Activated T-cell treated with anti-CD3 and anti-CD28 coated beads for 4 hours (primary cell): ENCODE measurements around the gene OSBPL1A.

ENCODE experiments used
- DNase-seq: peaks from one replicate; pipeline ENCODE4 v3.0.0-alpha.2; 2020

OSBPL1A gene

GRCh38 chr18:24208270-24209035 lies 189.2 kb downstream of the OSBPL1A start:
- no peak for DNase-seq

GRCh38 chr18:24204904-24205303 lies 192.7 kb downstream of the OSBPL1A start:
- no peak for DNase-seq

- DNase-seq = no peak
Observed at GRCh38 chr18:24201699-24202687, 195.6 kb downstream of the OSBPL1A start.

GRCh38 chr18:24200494-24201290 lies 196.9 kb downstream of the OSBPL1A start:
- no peak for DNase-seq

GRCh38 chr18:24199372-24199962 lies 198.2 kb downstream of the OSBPL1A start:
- DNase-seq = no peak

GRCh38 chr18:24198461-24198860 lies 199.2 kb downstream of the OSBPL1A start:
- DNase-seq = no peak

- no peak for DNase-seq
Observed at GRCh38 chr18:24197412-24197811, 200.2 kb downstream of the OSBPL1A start.

- DNase-seq = no peak
Observed at GRCh38 chr18:24196764-24197163, 200.9 kb downstream of the OSBPL1A start.

GRCh38 chr18:24195296-24196053 lies 202.1 kb downstream of the OSBPL1A start:
- DNase-seq = no peak

- no peak for DNase-seq
Observed at GRCh38 chr18:24190590-24190989, 207.0 kb downstream of the OSBPL1A start.

GRCh38 chr18:24189664-24190346 lies 207.8 kb downstream of the OSBPL1A start:
- no peak for DNase-seq

GRCh38 chr18:24189007-24189528 lies 208.6 kb downstream of the OSBPL1A start:
- DNase-seq = no peak

GRCh38 chr18:24188120-24188519 lies 209.5 kb downstream of the OSBPL1A start:
- no peak for DNase-seq

- no peak for DNase-seq
Observed at GRCh38 chr18:24187689-24188088, 209.9 kb downstream of the OSBPL1A start.

- no peak for DNase-seq
Observed at GRCh38 chr18:24187049-24187448, 210.6 kb downstream of the OSBPL1A start.

- no peak for DNase-seq
Observed at GRCh38 chr18:24185805-24186204, 211.8 kb downstream of the OSBPL1A start.

GRCh38 chr18:24181806-24182205 lies 215.8 kb downstream of the OSBPL1A start:
- DNase-seq = no peak

- DNase-seq = no peak
Observed at GRCh38 chr18:24180048-24180447, 217.6 kb downstream of the OSBPL1A start.

- DNase-seq = no peak
Observed at GRCh38 chr18:24177499-24178133, 220.0 kb downstream of the OSBPL1A start.

- peak; percentile 19 for DNase-seq
Observed at GRCh38 chr18:24176727-24177416, 220.8 kb downstream of the OSBPL1A start.
